Right lobe of liver (tissue), 4 donors: ENCODE data around the gene SRPK1.

ENCODE experiments used
- POLR2A ChIP-seq: fragments of 450-650 bp; IDR thresholded peaks from one replicate; pipeline ENCODE4 v1.6.1; 2017; ENCODE audit warnings: antibody characterized with exemption, mild to moderate bottlenecking
- TF ChIP-seq, protein P1 (sequence below), 4 donors: fragments of 200-600 bp in 3 of 4; fragments of 450-650 bp in 1 of 4; IDR thresholded peaks; one replicate each; pipeline versions ENCODE4 v1.5.1 to v1.8.0; 2016 to 2022; ENCODE audit warnings: antibody characterized with exemption in 4 of 4, mild to moderate bottlenecking in 2 of 4
- donor health status: DM: no; HTN: no; CAD: no.
- donor health status: DM: no; HTN: no; CAD: no.
- donor health status: DM: no; HTN: yes; CAD: no.

GRCh38 chr6:35916056-35916455, 4.8 kb downstream of the SRPK1 start:
- TF ChIP-seq, protein P1, sequence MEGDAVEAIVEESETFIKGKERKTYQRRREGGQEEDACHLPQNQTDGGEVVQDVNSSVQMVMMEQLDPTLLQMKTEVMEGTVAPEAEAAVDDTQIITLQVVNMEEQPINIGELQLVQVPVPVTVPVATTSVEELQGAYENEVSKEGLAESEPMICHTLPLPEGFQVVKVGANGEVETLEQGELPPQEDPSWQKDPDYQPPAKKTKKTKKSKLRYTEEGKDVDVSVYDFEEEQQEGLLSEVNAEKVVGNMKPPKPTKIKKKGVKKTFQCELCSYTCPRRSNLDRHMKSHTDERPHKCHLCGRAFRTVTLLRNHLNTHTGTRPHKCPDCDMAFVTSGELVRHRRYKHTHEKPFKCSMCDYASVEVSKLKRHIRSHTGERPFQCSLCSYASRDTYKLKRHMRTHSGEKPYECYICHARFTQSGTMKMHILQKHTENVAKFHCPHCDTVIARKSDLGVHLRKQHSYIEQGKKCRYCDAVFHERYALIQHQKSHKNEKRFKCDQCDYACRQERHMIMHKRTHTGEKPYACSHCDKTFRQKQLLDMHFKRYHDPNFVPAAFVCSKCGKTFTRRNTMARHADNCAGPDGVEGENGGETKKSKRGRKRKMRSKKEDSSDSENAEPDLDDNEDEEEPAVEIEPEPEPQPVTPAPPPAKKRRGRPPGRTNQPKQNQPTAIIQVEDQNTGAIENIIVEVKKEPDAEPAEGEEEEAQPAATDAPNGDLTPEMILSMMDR (IDR thresholded peaks at IDR 0.05): no peak
- TF ChIP-seq POLR2A: no peak
